ENCODE results near the gene CPVL. TPM values are rescaled to one million over a fixed set of nuclear protein-coding genes. Genes with fewer than 3 reads are reported as not detected.

The CPVL gene
- total RNA-seq, 1 experiment from 2014 or later = 10.3 TPM

DNA sequence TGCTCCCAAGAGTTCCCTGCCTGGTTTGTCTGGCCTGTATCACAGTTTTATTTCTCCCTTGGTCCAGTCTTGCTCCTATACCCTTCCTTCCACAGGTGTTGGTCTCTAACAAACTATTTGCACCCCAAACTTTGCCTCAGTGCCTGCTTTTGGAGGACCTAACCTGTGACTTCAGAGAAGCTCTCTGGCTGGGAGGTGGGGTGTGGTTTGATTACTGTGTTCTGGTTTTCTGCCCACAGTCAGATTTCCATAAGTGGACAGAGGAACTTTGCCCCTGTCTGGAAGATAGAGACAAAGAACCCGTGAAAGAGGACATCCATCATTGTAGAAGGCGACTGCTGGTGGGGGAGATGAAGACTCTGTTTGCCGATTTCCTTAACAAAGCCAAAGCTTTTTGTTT lies 132.4 kb downstream of the CPVL start:
- Histone ChIP-seq H2AFZ (ENCODE audit: low read depth, low read length, poor library complexity, severe bottlenecking) (no peak overlapping the region), H3K36me3 (ENCODE audit: control insufficient read depth in 1 of 2, insufficient read depth in 2 of 2, low read length in 2 of 2) (no peaks in the 10 kb centered on the region), H4K20me1 (ENCODE audit: insufficient read depth) (no peaks in the 10 kb centered on the region), H3K79me2 (ENCODE audit: insufficient read depth, low read length) (no peaks in the 10 kb centered on the region), H3K9me2 (ENCODE audit: insufficient read depth) (no peaks in the 10 kb centered on the region), H3K4me3 (replicated peaks in 1 of 2; ENCODE audit: low read depth in 1 of 2, low read length in 2 of 2) (no peak overlapping the region), H3K4me2 (ENCODE audit: low read length) (no peak overlapping the region), H3K27me3 (ENCODE audit: insufficient read depth, low read length) (no peaks in the 10 kb centered on the region), H3K27ac (ENCODE audit: low read depth, low read length) (no peak overlapping the region), H3K9ac (ENCODE audit: low read length) (no peak overlapping the region), H3K4me1 (ENCODE audit: control insufficient read depth in 1 of 2, insufficient read depth in 2 of 2, low read length in 2 of 2) (no peaks in the 10 kb centered on the region), H3K9me3 (ENCODE audit: control insufficient read depth in 1 of 2, insufficient read depth in 1 of 2, low read depth in 1 of 2, low read length in 2 of 2) (no peaks in the 10 kb centered on the region)
- ChIA-PET CTCF (no interaction called here), POLR2A (no interaction called here), RAD21 (ENCODE audit: low non-redundant PET in 1 of 2, low total read pairs in 2 of 2, uncharacterized antibody in 2 of 2, unreplicated experiment in 2 of 2) (no interaction called here)
- ATAC-seq (no peak), DNase-seq (ENCODE audit: low read depth, low spot score) (no peak)
- intact Hi-C loops (cut with micrococcal nuclease) = no loop called here
- TF ChIP-seq, protein P1, sequence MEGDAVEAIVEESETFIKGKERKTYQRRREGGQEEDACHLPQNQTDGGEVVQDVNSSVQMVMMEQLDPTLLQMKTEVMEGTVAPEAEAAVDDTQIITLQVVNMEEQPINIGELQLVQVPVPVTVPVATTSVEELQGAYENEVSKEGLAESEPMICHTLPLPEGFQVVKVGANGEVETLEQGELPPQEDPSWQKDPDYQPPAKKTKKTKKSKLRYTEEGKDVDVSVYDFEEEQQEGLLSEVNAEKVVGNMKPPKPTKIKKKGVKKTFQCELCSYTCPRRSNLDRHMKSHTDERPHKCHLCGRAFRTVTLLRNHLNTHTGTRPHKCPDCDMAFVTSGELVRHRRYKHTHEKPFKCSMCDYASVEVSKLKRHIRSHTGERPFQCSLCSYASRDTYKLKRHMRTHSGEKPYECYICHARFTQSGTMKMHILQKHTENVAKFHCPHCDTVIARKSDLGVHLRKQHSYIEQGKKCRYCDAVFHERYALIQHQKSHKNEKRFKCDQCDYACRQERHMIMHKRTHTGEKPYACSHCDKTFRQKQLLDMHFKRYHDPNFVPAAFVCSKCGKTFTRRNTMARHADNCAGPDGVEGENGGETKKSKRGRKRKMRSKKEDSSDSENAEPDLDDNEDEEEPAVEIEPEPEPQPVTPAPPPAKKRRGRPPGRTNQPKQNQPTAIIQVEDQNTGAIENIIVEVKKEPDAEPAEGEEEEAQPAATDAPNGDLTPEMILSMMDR (IDR thresholded peaks at IDR 0.05 in 2 of 3, conservative IDR thresholded peaks at IDR 0.05 in 1 of 3; ENCODE audit: borderline replicate concordance in 1 of 3, insufficient read depth in 1 of 3, low read depth in 2 of 3, low read length in 2 of 3) = no peak
- TF ChIP-seq, protein P2, sequence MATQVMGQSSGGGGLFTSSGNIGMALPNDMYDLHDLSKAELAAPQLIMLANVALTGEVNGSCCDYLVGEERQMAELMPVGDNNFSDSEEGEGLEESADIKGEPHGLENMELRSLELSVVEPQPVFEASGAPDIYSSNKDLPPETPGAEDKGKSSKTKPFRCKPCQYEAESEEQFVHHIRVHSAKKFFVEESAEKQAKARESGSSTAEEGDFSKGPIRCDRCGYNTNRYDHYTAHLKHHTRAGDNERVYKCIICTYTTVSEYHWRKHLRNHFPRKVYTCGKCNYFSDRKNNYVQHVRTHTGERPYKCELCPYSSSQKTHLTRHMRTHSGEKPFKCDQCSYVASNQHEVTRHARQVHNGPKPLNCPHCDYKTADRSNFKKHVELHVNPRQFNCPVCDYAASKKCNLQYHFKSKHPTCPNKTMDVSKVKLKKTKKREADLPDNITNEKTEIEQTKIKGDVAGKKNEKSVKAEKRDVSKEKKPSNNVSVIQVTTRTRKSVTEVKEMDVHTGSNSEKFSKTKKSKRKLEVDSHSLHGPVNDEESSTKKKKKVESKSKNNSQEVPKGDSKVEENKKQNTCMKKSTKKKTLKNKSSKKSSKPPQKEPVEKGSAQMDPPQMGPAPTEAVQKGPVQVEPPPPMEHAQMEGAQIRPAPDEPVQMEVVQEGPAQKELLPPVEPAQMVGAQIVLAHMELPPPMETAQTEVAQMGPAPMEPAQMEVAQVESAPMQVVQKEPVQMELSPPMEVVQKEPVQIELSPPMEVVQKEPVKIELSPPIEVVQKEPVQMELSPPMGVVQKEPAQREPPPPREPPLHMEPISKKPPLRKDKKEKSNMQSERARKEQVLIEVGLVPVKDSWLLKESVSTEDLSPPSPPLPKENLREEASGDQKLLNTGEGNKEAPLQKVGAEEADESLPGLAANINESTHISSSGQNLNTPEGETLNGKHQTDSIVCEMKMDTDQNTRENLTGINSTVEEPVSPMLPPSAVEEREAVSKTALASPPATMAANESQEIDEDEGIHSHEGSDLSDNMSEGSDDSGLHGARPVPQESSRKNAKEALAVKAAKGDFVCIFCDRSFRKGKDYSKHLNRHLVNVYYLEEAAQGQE (IDR thresholded peaks at IDR 0.05; ENCODE audit: low read depth) = no peak
- no TSS peak for BruUV-seq (replicated peaks)
